Activated gamma-delta T cell (primary cell): ENCODE measurements around the gene FKBP6.
"Not testable (repeated sequence)": the region's sequence is repeated elsewhere in the genome, so short reads cannot be mapped to it uniquely, and the experiment has no call there.

ENCODE experiments used
- DNase-seq: peaks from one replicate; lab custom pipeline; 2025; lab: John Stamatoyannopoulos, UW
- total RNA-seq, 2 donors: gene quantifications; one replicate each; lab custom pipeline; 2026; lab: John Stamatoyannopoulos, UW

The FKBP6 gene
- total RNA-seq = 0 to 0.22 reads per million in 2 donors

GRCh38 chr7:73327922-73328321 is at the start of gene FKBP6, which contains the start of gene TRIM50:
Gene FKBP6 (plus strand): TSS chr7:73328161. CDS start chr7:73328429, 268 bp downstream.
Gene TRIM50 (minus strand): TSS chr7:73328082. CDS start chr7:73324787, 3,295 bp downstream.
- not testable (repeated sequence) for DNase-seq

GRCh38 chr7:73297235-73297634 is 30.7 kb upstream of the FKBP6 start:
- DNase-seq = not testable (repeated sequence)

- not testable (repeated sequence) for DNase-seq
Observed at GRCh38 chr7:73297706-73298105, 30.3 kb upstream of the FKBP6 start.

- not testable (repeated sequence) for DNase-seq
Observed at GRCh38 chr7:73299812-73300211, 28.1 kb upstream of the FKBP6 start.

- not testable (repeated sequence) for DNase-seq
Observed at GRCh38 chr7:73301108-73301507, 26.9 kb upstream of the FKBP6 start.

GRCh38 chr7:73302846-73303245 is 25.1 kb upstream of the FKBP6 start:
- DNase-seq = not testable (repeated sequence)

GRCh38 chr7:73303546-73303945 is 24.4 kb upstream of the FKBP6 start:
- DNase-seq = no peak

GRCh38 chr7:73304071-73304470 is 23.9 kb upstream of the FKBP6 start:
- no peak for DNase-seq

- DNase-seq = not testable (repeated sequence)
Observed at GRCh38 chr7:73304612-73305387, 23.2 kb upstream of the FKBP6 start.

- DNase-seq = no peak
Observed at GRCh38 chr7:73307436-73307835, 20.5 kb upstream of the FKBP6 start.

GRCh38 chr7:73308074-73308664 is 19.8 kb upstream of the FKBP6 start:
- no peak for DNase-seq

GRCh38 chr7:73308665-73309214 is 19.2 kb upstream of the FKBP6 start, which contains the start of gene NSUN5:
Gene NSUN5 (minus strand): TSS chr7:73308826. CDS start chr7:73308790, 36 bp downstream.
- DNase-seq = peak; percentile 81

GRCh38 chr7:73311421-73311820 is 16.5 kb upstream of the FKBP6 start:
- DNase-seq = not testable (repeated sequence)

GRCh38 chr7:73312831-73313520 is 15.0 kb upstream of the FKBP6 start:
- DNase-seq = no peak

GRCh38 chr7:73313521-73313906 is 14.4 kb upstream of the FKBP6 start:
- DNase-seq = no peak

GRCh38 chr7:73314271-73314670 is 13.7 kb upstream of the FKBP6 start:
- DNase-seq = no peak

- DNase-seq = no peak
Observed at GRCh38 chr7:73316521-73316920, 11.4 kb upstream of the FKBP6 start.

- not testable (repeated sequence) for DNase-seq
Observed at GRCh38 chr7:73318656-73319204, 9.2 kb upstream of the FKBP6 start.

- not testable (repeated sequence) for DNase-seq
Observed at GRCh38 chr7:73319541-73319940, 8.4 kb upstream of the FKBP6 start.

- DNase-seq = not testable (repeated sequence)
Observed at GRCh38 chr7:73320009-73320408, 8.0 kb upstream of the FKBP6 start.

- not testable (repeated sequence) for DNase-seq
Observed at GRCh38 chr7:73323434-73324080, 4.4 kb upstream of the FKBP6 start.
